Measurements from ENCODE around the gene BMP3.

BMP3 gene

GRCh38 chr4:81102107-81102506 is 71.6 kb downstream of the BMP3 start:
- in situ Hi-C loops (cut with MboI; ENCODE audit: low sequenced_read_pairs) = no loop called here

- in situ Hi-C loops (cut with MboI; ENCODE audit: low sequenced_read_pairs) = no loop called here
Measured at GRCh38 chr4:81106150-81106549, 75.6 kb downstream of the BMP3 start.

Data from HL-60/S4 treated with phorbol 12-myristate 13-acetate at 8.2 ng/mL for 4 days and 3 days (cell line).